ELF-1 (cell line): ENCODE results near the gene ARHGAP32.

Source experiments
- DNase-seq: peaks from one replicate; pipeline ENCODE4 v3.0.0-alpha.2; 2016; ENCODE audit warnings: low read depth, low spot score

Gene ARHGAP32

GRCh38 chr11:129115652-129116586, 76.2 kb downstream of the ARHGAP32 start:
- DNase-seq = peak; percentile 26

GRCh38 chr11:129109701-129110100, 82.4 kb downstream of the ARHGAP32 start:
- no peak for DNase-seq

GRCh38 chr11:129106788-129107187, 85.3 kb downstream of the ARHGAP32 start:
- DNase-seq = no peak

- no peak for DNase-seq
These were observed 89.4 kb downstream of the ARHGAP32 start for GRCh38 chr11:129102756-129103155.

- DNase-seq = no peak
These were observed 89.9 kb downstream of the ARHGAP32 start for GRCh38 chr11:129102225-129102624.

- no peak for DNase-seq
These were observed 98.8 kb downstream of the ARHGAP32 start for GRCh38 chr11:129093283-129093682.

- no peak for DNase-seq
These were observed 102.1 kb downstream of the ARHGAP32 start for GRCh38 chr11:129090056-129090455.

- no peak for DNase-seq
These were observed 102.8 kb downstream of the ARHGAP32 start for GRCh38 chr11:129089279-129089678.

GRCh38 chr11:129086976-129087375, 105.1 kb downstream of the ARHGAP32 start:
- DNase-seq = no peak

- DNase-seq = peak; percentile 83
These were observed 114.9 kb downstream of the ARHGAP32 start for GRCh38 chr11:129077191-129077590.

GRCh38 chr11:129075757-129076156, 116.4 kb downstream of the ARHGAP32 start:
- DNase-seq = peak; percentile 20

GRCh38 chr11:129067454-129067853, 124.7 kb downstream of the ARHGAP32 start:
- DNase-seq = no peak

- DNase-seq = no peak
These were observed 125.9 kb downstream of the ARHGAP32 start for GRCh38 chr11:129066229-129066628.

- DNase-seq = no peak
These were observed 129.0 kb downstream of the ARHGAP32 start for GRCh38 chr11:129063118-129063517.

- no peak for DNase-seq
These were observed 130.5 kb downstream of the ARHGAP32 start for GRCh38 chr11:129061492-129062230.

GRCh38 chr11:129056916-129057315, 135.2 kb downstream of the ARHGAP32 start:
- DNase-seq = no peak

- DNase-seq = no peak
These were observed 136.9 kb downstream of the ARHGAP32 start for GRCh38 chr11:129055196-129055595.

- no peak for DNase-seq
These were observed 143.2 kb downstream of the ARHGAP32 start for GRCh38 chr11:129048911-129049310.

- no peak for DNase-seq
These were observed 147.0 kb downstream of the ARHGAP32 start for GRCh38 chr11:129045150-129045549.

- no peak for DNase-seq
These were observed 149.6 kb downstream of the ARHGAP32 start for GRCh38 chr11:129042503-129042902.

GRCh38 chr11:129041611-129042018, 150.5 kb downstream of the ARHGAP32 start:
- DNase-seq = no peak

GRCh38 chr11:129040934-129041333, 151.2 kb downstream of the ARHGAP32 start:
- no peak for DNase-seq

- no peak for DNase-seq
These were observed 156.9 kb downstream of the ARHGAP32 start for GRCh38 chr11:129035244-129035643.
